ENCODE data around the gene VN1R5. TPM values are rescaled to one million over a fixed set of nuclear protein-coding genes. Genes with fewer than 3 reads are reported as not detected.

VN1R5 gene
- total RNA-seq, 2 experiments from 2014 or later, result not detected

GRCh38 chr1:247296599-247297180 is 40.8 kb downstream of the VN1R5 start:
- Mint-ChIP-seq H3K4me1 (ENCODE audit: low read depth) (peaks cover 3% of the 10 kb centered on the region), H3K36me3 (ENCODE audit: low read depth) (peaks cover 15% of the 10 kb centered on the region), H3K4me3 (no peak overlapping the region), H3K27me3 (ENCODE audit: low read depth) (no peaks in the 10 kb centered on the region), H3K27ac (no peak overlapping the region), H3K9me3 (no peaks in the 10 kb centered on the region)
- CTCF ChIA-PET, result no interaction called here
- DNase-seq, result no peak
- intact Hi-C loops (cut with micrococcal nuclease), result no loop called here

- CTCF ChIA-PET, result no interaction called here
- no peak for DNase-seq
- Mint-ChIP-seq H3K4me3 (no peak overlapping the region), H3K36me3 (ENCODE audit: low read depth) (peaks cover 19% of the 10 kb centered on the region), H3K9me3 (no peaks in the 10 kb centered on the region), H3K27ac (no peak overlapping the region), H3K27me3 (ENCODE audit: low read depth) (no peaks in the 10 kb centered on the region), H3K4me1 (ENCODE audit: low read depth) (peaks cover 3% of the 10 kb centered on the region)
- intact Hi-C loops (cut with micrococcal nuclease), result no loop called here
These were observed 41.6 kb downstream of the VN1R5 start for GRCh38 chr1:247297263-247298123.

- H3K9me3 Mint-ChIP-seq, result no peaks in the 10 kb centered on the region
- H3K4me3 Mint-ChIP-seq, result no peak overlapping the region
- no peak overlapping the region for H3K27ac Mint-ChIP-seq
- no peak for DNase-seq
- peaks cover 3% of the 10 kb centered on the region for H3K4me1 Mint-ChIP-seq (ENCODE audit: low read depth)
- CTCF ChIA-PET, result no interaction called here
- intact Hi-C loops (cut with micrococcal nuclease), result no loop called here
- H3K27me3 Mint-ChIP-seq (ENCODE audit: low read depth), result no peaks in the 10 kb centered on the region
- peaks cover 25% of the 10 kb centered on the region for H3K36me3 Mint-ChIP-seq (ENCODE audit: low read depth)
These were observed 42.2 kb downstream of the VN1R5 start for GRCh38 chr1:247298124-247298481.

- H3K27me3 Mint-ChIP-seq (ENCODE audit: low read depth), result no peaks in the 10 kb centered on the region
- intact Hi-C loops (cut with micrococcal nuclease), result no loop called here
- no peak overlapping the region for H3K27ac Mint-ChIP-seq
- DNase-seq, result no peak
- H3K4me3 Mint-ChIP-seq, result no peak overlapping the region
- no peaks in the 10 kb centered on the region for H3K9me3 Mint-ChIP-seq
- CTCF ChIA-PET, result no interaction called here
- peaks cover 31% of the 10 kb centered on the region for H3K36me3 Mint-ChIP-seq (ENCODE audit: low read depth)
- peaks cover 3% of the 10 kb centered on the region for H3K4me1 Mint-ChIP-seq (ENCODE audit: low read depth)
These were observed 42.8 kb downstream of the VN1R5 start for GRCh38 chr1:247298701-247299100.

- H3K4me3 Mint-ChIP-seq, result no peak overlapping the region
- intact Hi-C loops (cut with micrococcal nuclease), result no loop called here
- CTCF ChIA-PET, result no interaction called here
- no peak overlapping the region for H3K27ac Mint-ChIP-seq
- peaks cover 3% of the 10 kb centered on the region for H3K4me1 Mint-ChIP-seq (ENCODE audit: low read depth)
- no peaks in the 10 kb centered on the region for H3K27me3 Mint-ChIP-seq (ENCODE audit: low read depth)
- no peaks in the 10 kb centered on the region for H3K9me3 Mint-ChIP-seq
- no peak for DNase-seq
- H3K36me3 Mint-ChIP-seq (ENCODE audit: low read depth), result peaks cover 37% of the 10 kb centered on the region
These were observed 44.0 kb downstream of the VN1R5 start for GRCh38 chr1:247299723-247300381.

GRCh38 chr1:247300491-247301175 is 44.8 kb downstream of the VN1R5 start:
- H3K27me3 Mint-ChIP-seq (ENCODE audit: low read depth), result no peaks in the 10 kb centered on the region
- intact Hi-C loops (cut with micrococcal nuclease), result no loop called here
- H3K4me1 Mint-ChIP-seq (ENCODE audit: low read depth), result peaks cover 3% of the 10 kb centered on the region
- peaks cover 40% of the 10 kb centered on the region for H3K36me3 Mint-ChIP-seq (ENCODE audit: low read depth)
- CTCF ChIA-PET, result no interaction called here
- no peak overlapping the region for H3K27ac Mint-ChIP-seq
- DNase-seq, result no peak
- H3K4me3 Mint-ChIP-seq, result no peak overlapping the region
- H3K9me3 Mint-ChIP-seq, result no peaks in the 10 kb centered on the region

GRCh38 chr1:247301176-247301540 is 45.3 kb downstream of the VN1R5 start:
- CTCF ChIA-PET, result no interaction called here
- no peak overlapping the region for H3K4me3 Mint-ChIP-seq
- no peak for DNase-seq
- H3K27ac Mint-ChIP-seq, result no peak overlapping the region
- H3K4me1 Mint-ChIP-seq (ENCODE audit: low read depth), result peaks cover 3% of the 10 kb centered on the region
- H3K9me3 Mint-ChIP-seq, result no peaks in the 10 kb centered on the region
- peaks cover 40% of the 10 kb centered on the region for H3K36me3 Mint-ChIP-seq (ENCODE audit: low read depth)
- H3K27me3 Mint-ChIP-seq (ENCODE audit: low read depth), result no peaks in the 10 kb centered on the region
- intact Hi-C loops (cut with micrococcal nuclease), result no loop called here

GRCh38 chr1:247303216-247303615 is 47.3 kb downstream of the VN1R5 start:
- no peaks in the 10 kb centered on the region for H3K4me1 Mint-ChIP-seq (ENCODE audit: low read depth)
- H3K27me3 Mint-ChIP-seq (ENCODE audit: low read depth), result no peaks in the 10 kb centered on the region
- no peaks in the 10 kb centered on the region for H3K9me3 Mint-ChIP-seq
- no peak for DNase-seq
- H3K36me3 Mint-ChIP-seq (ENCODE audit: low read depth), result peaks cover 45% of the 10 kb centered on the region
- intact Hi-C loops (cut with micrococcal nuclease), result no loop called here
- CTCF ChIA-PET, result no interaction called here
- H3K27ac Mint-ChIP-seq, result no peak overlapping the region
- H3K4me3 Mint-ChIP-seq, result no peak overlapping the region

- Mint-ChIP-seq H3K27me3 (ENCODE audit: low read depth) (no peaks in the 10 kb centered on the region), H3K36me3 (ENCODE audit: low read depth) (peaks cover 42% of the 10 kb centered on the region), H3K4me1 (ENCODE audit: low read depth) (no peaks in the 10 kb centered on the region), H3K9me3 (no peaks in the 10 kb centered on the region), H3K4me3 (no peak overlapping the region), H3K27ac (no peak overlapping the region)
- intact Hi-C loops (cut with micrococcal nuclease), result no loop called here
- DNase-seq, result no peak
- CTCF ChIA-PET, result no interaction called here
These were observed 48.2 kb downstream of the VN1R5 start for GRCh38 chr1:247304031-247304430.

Other genes with a start within 250 kb of the VN1R5 start
- gene ZNF695, start 248.0 kb upstream of the VN1R5 start, total RNA-seq, result under 1 TPM; 0.52 to 0.86 TPM
- 1 to 10 TPM; 4.1 to 4.3 TPM for gene ZNF670, start 177.3 kb upstream of the VN1R5 start, total RNA-seq
- 1 to 10 TPM; 8.2 to 8.4 TPM for gene ZNF669, start 151.7 kb upstream of the VN1R5 start, total RNA-seq
- 10 to 100 TPM; 10.6 to 11.8 TPM for gene ZNF124, start 84.1 kb upstream of the VN1R5 start, total RNA-seq
- 10 to 100 TPM in 1 of 2 experiments, 1 to 10 TPM in 1; 9.8 to 10.6 TPM for gene ZNF496, start 75.8 kb downstream of the VN1R5 start, total RNA-seq
- gene NLRP3, start 160.1 kb downstream of the VN1R5 start, total RNA-seq, result under 1 TPM in 1 of 2 experiments, not detected in 1; 0.20 TPM
- not detected for gene OR2B11, start 202.0 kb downstream of the VN1R5 start, total RNA-seq

Measured in activated naive CD4-positive, alpha-beta T cell treated with anti-CD3 and anti-CD28 coated beads for 36 hours (primary cell).